Fibroblast of villous mesenchyme (primary cell): ENCODE results near the gene AOPEP. TPM values are rescaled to one million over a fixed set of nuclear protein-coding genes. Genes with fewer than 3 reads are reported as not detected.

Experiments
- DNase-seq: peaks from one replicate; pipeline ENCODE4 v3.0.0-alpha.2; 2010; ENCODE audit warnings: low read depth
- H3K4me3 ChIP-seq: 2 replicates; pipeline ENCODE4 v1.5.1; 2011; ENCODE audit warnings: low read depth, mild to moderate bottlenecking, low read length
- total RNA-seq: library from RNA; depleted of rRNA; stranded (reverse); fragments of >200 nt; gene quantifications from 2 replicates; pipeline ENCODE4 v1.2.3, GENCODE V29; 2012
- TF ChIP-seq, protein P1 (sequence below): IDR thresholded peaks from 2 replicates; pipeline ENCODE4 v1.5.1; 2012; ENCODE audit warnings: low read depth, mild to moderate bottlenecking, low read length; ENCODE audit not compliant: insufficient read depth

AOPEP gene
- total RNA-seq, 1 donor, result 153 TPM

GRCh38 chr9:95091601-95092261 is 365.2 kb downstream of the AOPEP start:
- TF ChIP-seq, protein P1, sequence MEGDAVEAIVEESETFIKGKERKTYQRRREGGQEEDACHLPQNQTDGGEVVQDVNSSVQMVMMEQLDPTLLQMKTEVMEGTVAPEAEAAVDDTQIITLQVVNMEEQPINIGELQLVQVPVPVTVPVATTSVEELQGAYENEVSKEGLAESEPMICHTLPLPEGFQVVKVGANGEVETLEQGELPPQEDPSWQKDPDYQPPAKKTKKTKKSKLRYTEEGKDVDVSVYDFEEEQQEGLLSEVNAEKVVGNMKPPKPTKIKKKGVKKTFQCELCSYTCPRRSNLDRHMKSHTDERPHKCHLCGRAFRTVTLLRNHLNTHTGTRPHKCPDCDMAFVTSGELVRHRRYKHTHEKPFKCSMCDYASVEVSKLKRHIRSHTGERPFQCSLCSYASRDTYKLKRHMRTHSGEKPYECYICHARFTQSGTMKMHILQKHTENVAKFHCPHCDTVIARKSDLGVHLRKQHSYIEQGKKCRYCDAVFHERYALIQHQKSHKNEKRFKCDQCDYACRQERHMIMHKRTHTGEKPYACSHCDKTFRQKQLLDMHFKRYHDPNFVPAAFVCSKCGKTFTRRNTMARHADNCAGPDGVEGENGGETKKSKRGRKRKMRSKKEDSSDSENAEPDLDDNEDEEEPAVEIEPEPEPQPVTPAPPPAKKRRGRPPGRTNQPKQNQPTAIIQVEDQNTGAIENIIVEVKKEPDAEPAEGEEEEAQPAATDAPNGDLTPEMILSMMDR, result no peak
- H3K4me3 ChIP-seq, result no peak overlapping the region
- peak; percentile 98 for DNase-seq

DNA sequence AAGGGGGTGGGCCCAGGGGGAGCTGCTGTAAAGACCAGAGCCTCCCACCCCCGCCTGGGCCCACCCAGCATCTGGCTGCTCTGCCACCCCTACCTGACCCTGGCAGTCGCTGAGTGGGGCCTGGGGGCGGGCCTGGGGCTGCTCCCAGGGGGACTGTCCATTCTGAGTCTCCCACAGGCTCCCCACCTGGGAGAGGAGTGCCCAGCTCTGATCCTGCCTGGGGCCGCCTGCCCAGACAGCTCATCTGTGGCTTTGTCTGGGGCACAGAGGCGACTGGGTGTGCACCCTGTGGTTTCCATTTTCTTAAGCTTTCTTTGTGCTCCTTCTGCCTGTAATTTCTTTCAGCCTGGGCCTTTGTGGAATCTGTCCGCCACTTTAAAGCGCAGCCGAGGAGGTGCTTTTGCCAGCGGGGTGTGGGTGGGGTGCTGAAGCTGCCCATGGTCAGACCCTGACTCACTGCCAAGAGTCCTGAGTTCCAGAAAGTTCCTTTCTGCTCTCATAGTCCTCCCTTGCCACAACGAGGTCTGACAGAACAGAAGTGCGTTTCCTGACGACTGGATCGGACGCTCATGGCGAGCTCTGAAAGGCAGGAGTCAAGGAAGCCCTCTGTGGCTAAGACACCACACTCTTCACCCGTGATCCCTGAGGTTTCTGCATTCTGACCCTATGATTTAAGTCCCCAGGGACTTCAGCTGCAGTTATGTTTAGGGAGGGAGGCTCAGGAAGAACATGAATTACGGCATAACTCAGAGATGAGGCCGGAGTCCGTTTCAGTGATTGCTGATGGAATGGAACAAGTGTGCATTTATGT is 366.0 kb downstream of the AOPEP start:
- peak; percentile 95 for DNase-seq
- TF ChIP-seq, protein P1, result no peak
- H3K4me3 ChIP-seq, result peak overlapping the region; percentile 3

DNA sequence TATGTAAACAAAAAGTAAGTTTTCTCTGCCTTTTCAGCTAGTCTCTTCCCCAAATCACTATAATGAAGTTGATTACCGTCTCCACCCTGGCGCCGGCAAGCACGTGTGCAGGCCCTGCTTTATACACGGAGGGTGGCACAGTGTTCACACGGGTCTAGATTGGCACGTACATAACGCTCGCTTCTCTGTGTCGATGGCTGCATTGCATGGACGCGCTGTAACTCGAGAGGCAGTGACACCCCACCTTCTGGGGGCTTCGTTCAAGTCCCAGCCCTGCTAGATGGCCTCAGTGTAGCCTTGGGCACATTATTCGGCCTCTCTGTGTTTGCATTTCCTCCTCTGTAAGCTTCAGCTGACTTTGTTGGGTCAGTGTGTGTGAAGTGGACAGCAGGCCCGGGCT is 367.1 kb downstream of the AOPEP start:
- DNase-seq, result no peak
- TF ChIP-seq, protein P1, result no peak
- no peak overlapping the region for H3K4me3 ChIP-seq

- TF ChIP-seq, protein P1, result no peak
- no peak overlapping the region for H3K4me3 ChIP-seq
- DNase-seq, result no peak
Measured at GRCh38 chr9:95094002-95094401, 367.5 kb downstream of the AOPEP start.

- H3K4me3 ChIP-seq, result no peak overlapping the region
- no peak for DNase-seq
- TF ChIP-seq, protein P1, result no peak
Measured at GRCh38 chr9:95095641-95096355, 369.3 kb downstream of the AOPEP start.

DNA sequence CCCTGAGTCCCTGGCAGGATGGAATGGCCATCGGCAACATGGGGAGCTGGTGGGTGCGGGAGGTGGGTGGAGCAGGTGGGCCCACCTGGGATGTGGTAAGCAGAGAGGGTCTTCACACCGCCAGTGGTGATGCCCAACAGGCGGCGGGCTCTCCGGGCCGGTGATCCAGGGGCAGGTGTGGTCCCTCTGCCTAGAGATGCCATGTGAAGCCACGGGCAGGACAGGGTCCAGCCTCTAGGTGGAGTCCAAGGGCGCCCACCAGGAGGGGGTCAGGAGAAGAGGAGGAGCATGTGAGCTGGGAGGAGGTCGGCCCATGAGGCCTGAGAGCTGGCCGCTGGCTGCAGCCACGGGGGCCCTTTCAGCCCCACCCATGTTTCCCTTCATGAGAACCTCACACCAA is 369.9 kb downstream of the AOPEP start:
- TF ChIP-seq, protein P1, result no peak
- DNase-seq, result no peak
- H3K4me3 ChIP-seq, result no peak overlapping the region
